Measurements from ENCODE around the gene GNB1L.

DNA sequence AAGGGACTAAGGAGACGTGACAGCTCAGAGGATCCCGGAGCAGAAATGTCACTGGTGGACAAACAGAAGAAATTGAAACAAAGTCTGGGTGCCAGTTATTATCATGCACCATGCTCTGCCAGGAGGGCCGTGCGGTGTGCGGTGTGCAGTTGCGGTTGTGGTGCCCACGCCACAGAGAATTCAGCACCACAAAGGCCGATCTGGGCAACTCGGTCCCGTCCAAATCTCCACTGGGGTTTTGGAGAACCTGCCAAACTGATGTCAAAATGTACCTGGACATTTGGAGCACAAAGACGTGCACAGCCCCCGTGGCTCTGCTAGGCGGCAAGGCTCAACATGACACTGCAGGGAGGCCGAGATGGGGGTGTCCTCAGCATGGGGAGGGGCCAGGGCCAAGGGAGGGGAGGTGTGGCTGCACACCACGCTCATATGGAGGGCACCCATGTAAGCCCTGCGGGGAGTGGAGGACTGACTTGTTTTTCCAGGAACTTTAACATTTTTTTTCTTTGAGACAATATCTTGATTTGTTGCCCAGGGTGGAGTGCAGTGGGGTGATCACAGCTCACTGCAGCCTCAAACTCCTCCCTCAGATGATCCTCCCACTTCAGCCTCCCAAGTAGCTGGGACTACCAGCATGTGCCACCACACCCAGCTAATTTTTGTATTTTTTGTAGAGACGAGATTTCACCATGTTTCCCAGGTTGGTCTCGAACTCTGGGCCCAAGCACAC, 39.4 kb downstream of the GNB1L start:
- TF ChIP-seq TCF7L2 (IDR thresholded peaks at IDR 0.05; ENCODE audit: low read depth, low read length) (no peak), POLR2AphosphoS5 (IDR thresholded peaks at IDR 0.05; ENCODE audit: low read depth, low read length) (no peak), SIN3A (IDR thresholded peaks at IDR 0.05; ENCODE audit: borderline replicate concordance, insufficient read depth, low read depth, low read length) (no peak)
- TF ChIP-seq, protein P1, sequence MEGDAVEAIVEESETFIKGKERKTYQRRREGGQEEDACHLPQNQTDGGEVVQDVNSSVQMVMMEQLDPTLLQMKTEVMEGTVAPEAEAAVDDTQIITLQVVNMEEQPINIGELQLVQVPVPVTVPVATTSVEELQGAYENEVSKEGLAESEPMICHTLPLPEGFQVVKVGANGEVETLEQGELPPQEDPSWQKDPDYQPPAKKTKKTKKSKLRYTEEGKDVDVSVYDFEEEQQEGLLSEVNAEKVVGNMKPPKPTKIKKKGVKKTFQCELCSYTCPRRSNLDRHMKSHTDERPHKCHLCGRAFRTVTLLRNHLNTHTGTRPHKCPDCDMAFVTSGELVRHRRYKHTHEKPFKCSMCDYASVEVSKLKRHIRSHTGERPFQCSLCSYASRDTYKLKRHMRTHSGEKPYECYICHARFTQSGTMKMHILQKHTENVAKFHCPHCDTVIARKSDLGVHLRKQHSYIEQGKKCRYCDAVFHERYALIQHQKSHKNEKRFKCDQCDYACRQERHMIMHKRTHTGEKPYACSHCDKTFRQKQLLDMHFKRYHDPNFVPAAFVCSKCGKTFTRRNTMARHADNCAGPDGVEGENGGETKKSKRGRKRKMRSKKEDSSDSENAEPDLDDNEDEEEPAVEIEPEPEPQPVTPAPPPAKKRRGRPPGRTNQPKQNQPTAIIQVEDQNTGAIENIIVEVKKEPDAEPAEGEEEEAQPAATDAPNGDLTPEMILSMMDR (IDR thresholded peaks at IDR 0.05): no peak
- TF ChIP-seq, protein P2, sequence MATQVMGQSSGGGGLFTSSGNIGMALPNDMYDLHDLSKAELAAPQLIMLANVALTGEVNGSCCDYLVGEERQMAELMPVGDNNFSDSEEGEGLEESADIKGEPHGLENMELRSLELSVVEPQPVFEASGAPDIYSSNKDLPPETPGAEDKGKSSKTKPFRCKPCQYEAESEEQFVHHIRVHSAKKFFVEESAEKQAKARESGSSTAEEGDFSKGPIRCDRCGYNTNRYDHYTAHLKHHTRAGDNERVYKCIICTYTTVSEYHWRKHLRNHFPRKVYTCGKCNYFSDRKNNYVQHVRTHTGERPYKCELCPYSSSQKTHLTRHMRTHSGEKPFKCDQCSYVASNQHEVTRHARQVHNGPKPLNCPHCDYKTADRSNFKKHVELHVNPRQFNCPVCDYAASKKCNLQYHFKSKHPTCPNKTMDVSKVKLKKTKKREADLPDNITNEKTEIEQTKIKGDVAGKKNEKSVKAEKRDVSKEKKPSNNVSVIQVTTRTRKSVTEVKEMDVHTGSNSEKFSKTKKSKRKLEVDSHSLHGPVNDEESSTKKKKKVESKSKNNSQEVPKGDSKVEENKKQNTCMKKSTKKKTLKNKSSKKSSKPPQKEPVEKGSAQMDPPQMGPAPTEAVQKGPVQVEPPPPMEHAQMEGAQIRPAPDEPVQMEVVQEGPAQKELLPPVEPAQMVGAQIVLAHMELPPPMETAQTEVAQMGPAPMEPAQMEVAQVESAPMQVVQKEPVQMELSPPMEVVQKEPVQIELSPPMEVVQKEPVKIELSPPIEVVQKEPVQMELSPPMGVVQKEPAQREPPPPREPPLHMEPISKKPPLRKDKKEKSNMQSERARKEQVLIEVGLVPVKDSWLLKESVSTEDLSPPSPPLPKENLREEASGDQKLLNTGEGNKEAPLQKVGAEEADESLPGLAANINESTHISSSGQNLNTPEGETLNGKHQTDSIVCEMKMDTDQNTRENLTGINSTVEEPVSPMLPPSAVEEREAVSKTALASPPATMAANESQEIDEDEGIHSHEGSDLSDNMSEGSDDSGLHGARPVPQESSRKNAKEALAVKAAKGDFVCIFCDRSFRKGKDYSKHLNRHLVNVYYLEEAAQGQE (IDR thresholded peaks at IDR 0.05; ENCODE audit: insufficient read depth in 1 of 2, low read depth in 2 of 2, low read length in 1 of 2): no peak

Measured in Panc1 (cell line).